Measurements from ENCODE around the gene RCE1. TPM values are rescaled to one million over a fixed set of nuclear protein-coding genes. Genes with fewer than 3 reads are reported as not detected.

RCE1 gene
- total RNA-seq, 2 donors from 2014 or later = 34.5 to 37.5 TPM

GRCh38 chr11:66880496-66881450 is 37.5 kb downstream of the RCE1 start:
- H3K27ac Mint-ChIP-seq = no peak overlapping the region

GRCh38 chr11:66881451-66881835 is 38.2 kb downstream of the RCE1 start:
- Histone ChIP-seq H3K9me3 (ENCODE audit: control insufficient read depth, low read length) (no peaks in the 10 kb centered on the region), H3K9ac (ENCODE audit: extremely low read depth, low read length, poor library complexity, severe bottlenecking) (no peak overlapping the region), H3K27ac (ENCODE audit: low read depth, low read length) (no peak overlapping the region), H3K36me3 (ENCODE audit: control insufficient read depth, insufficient read depth, low read length) (no peaks in the 10 kb centered on the region), H3K4me1 (ENCODE audit: control insufficient read depth, insufficient read depth, low read length) (peaks cover 4% of the 10 kb centered on the region), H3K4me3 (ENCODE audit: low read length) (no peak overlapping the region), H3K27me3 (ENCODE audit: control insufficient read depth, insufficient read depth, low read length, poor library complexity, severe bottlenecking) (no peaks in the 10 kb centered on the region)
- Mint-ChIP-seq H3K9me3 (no peaks in the 10 kb centered on the region), H3K4me3 (no peak overlapping the region), H3K4me1 (peaks cover 39% of the 10 kb centered on the region), H3K27ac (no peak overlapping the region), H3K36me3 (ENCODE audit: low read depth) (no peaks in the 10 kb centered on the region), H3K27me3 (ENCODE audit: insufficient read depth) (peaks cover 20% of the 10 kb centered on the region)
- no peak for DNase-seq
- TF ChIP-seq CTCF (conservative IDR thresholded peaks at IDR 0.05) = no peak
- 90% methylated on average over 4 to 10 of the region's 10 CpGs for WGBS, 2 experiments (ENCODE audit: insufficient coverage in 1 of 2, insufficient read length in 1 of 2)

More at GRCh38 chr11:66880496-66881450, 37.5 kb downstream of the RCE1 start:
- H3K4me1 ChIP-seq (ENCODE audit: control insufficient read depth, insufficient read depth, low read length) = peaks cover 8% of the 10 kb centered on the region
- H3K4me1 Mint-ChIP-seq = peaks cover 43% of the 10 kb centered on the region
- no peaks in the 10 kb centered on the region for H3K36me3 ChIP-seq (ENCODE audit: control insufficient read depth, insufficient read depth, low read length)
- no peak overlapping the region for H3K9ac ChIP-seq (ENCODE audit: extremely low read depth, low read length, poor library complexity, severe bottlenecking)
- no peak for DNase-seq
- H3K27me3 ChIP-seq (ENCODE audit: control insufficient read depth, insufficient read depth, low read length, poor library complexity, severe bottlenecking) = no peaks in the 10 kb centered on the region
- H3K4me3 Mint-ChIP-seq = no peak overlapping the region
- WGBS, 2 experiments (ENCODE audit: insufficient coverage in 1 of 2, insufficient read length in 1 of 2) = 88 to 96% methylated on average over 9 to 14 of the region's 14 CpGs
- H3K9me3 ChIP-seq (ENCODE audit: control insufficient read depth, low read length) = no peaks in the 10 kb centered on the region
- no peak overlapping the region for H3K4me3 ChIP-seq (ENCODE audit: low read length)
- no peaks in the 10 kb centered on the region for H3K36me3 Mint-ChIP-seq (ENCODE audit: low read depth)
- no peak for TF ChIP-seq CTCF (conservative IDR thresholded peaks at IDR 0.05)
- H3K9me3 Mint-ChIP-seq = no peaks in the 10 kb centered on the region
- H3K27ac ChIP-seq (ENCODE audit: low read depth, low read length) = no peak overlapping the region
- peaks cover 23% of the 10 kb centered on the region for H3K27me3 Mint-ChIP-seq (ENCODE audit: insufficient read depth)

GRCh38 chr11:66881927-66882452 is 38.7 kb downstream of the RCE1 start:
- no peaks in the 10 kb centered on the region for H3K27me3 ChIP-seq (ENCODE audit: control insufficient read depth, insufficient read depth, low read length, poor library complexity, severe bottlenecking)
- TF ChIP-seq CTCF (conservative IDR thresholded peaks at IDR 0.05) = no peak
- peak overlapping the region; percentile 28 for H3K27ac Mint-ChIP-seq
- no peaks in the 10 kb centered on the region for H3K36me3 Mint-ChIP-seq (ENCODE audit: low read depth)
- peak overlapping the region; percentile 94 for H3K27ac ChIP-seq (ENCODE audit: low read depth, low read length)
- H3K4me3 Mint-ChIP-seq = no peak overlapping the region
- no peak overlapping the region for H3K4me3 ChIP-seq (ENCODE audit: low read length)
- H3K36me3 ChIP-seq (ENCODE audit: control insufficient read depth, insufficient read depth, low read length) = no peaks in the 10 kb centered on the region
- H3K9me3 Mint-ChIP-seq = no peaks in the 10 kb centered on the region
- DNase-seq = no peak
- no peak overlapping the region for H3K9ac ChIP-seq (ENCODE audit: extremely low read depth, low read length, poor library complexity, severe bottlenecking)
- H3K9me3 ChIP-seq (ENCODE audit: control insufficient read depth, low read length) = no peaks in the 10 kb centered on the region
- WGBS, 2 experiments (ENCODE audit: insufficient coverage in 1 of 2, insufficient read length in 1 of 2) = 87 to 90% methylated on average over 2 to 9 of the region's 9 CpGs
- H3K4me1 ChIP-seq (ENCODE audit: control insufficient read depth, insufficient read depth, low read length) = no peaks in the 10 kb centered on the region
- H3K4me1 Mint-ChIP-seq = peaks cover 36% of the 10 kb centered on the region
- H3K27me3 Mint-ChIP-seq (ENCODE audit: insufficient read depth) = peaks cover 20% of the 10 kb centered on the region
